GM21619 (cell line): ENCODE results near the gene KLF2.

Source experiments
- ATAC-seq: cut with Tn5 transposase; IDR thresholded peaks from one replicate; pipeline ENCODE4 v1.9.1; 2021; ENCODE audit not compliant: unreplicated experiment

The KLF2 gene

GRCh38 chr19:16375157-16375935 lies 50.7 kb downstream of the KLF2 start:
- no peak for ATAC-seq

- ATAC-seq = no peak
Measured at GRCh38 chr19:16375936-16376185, 51.2 kb downstream of the KLF2 start.

- no peak for ATAC-seq
Measured at GRCh38 chr19:16376241-16376640, 51.6 kb downstream of the KLF2 start.

- no peak for ATAC-seq
Measured at GRCh38 chr19:16376649-16377048, 52.0 kb downstream of the KLF2 start.

- no peak for ATAC-seq
Measured at GRCh38 chr19:16377521-16377920, 52.9 kb downstream of the KLF2 start.
